ENCODE results near the gene KCTD17.

The KCTD17 gene

DNA sequence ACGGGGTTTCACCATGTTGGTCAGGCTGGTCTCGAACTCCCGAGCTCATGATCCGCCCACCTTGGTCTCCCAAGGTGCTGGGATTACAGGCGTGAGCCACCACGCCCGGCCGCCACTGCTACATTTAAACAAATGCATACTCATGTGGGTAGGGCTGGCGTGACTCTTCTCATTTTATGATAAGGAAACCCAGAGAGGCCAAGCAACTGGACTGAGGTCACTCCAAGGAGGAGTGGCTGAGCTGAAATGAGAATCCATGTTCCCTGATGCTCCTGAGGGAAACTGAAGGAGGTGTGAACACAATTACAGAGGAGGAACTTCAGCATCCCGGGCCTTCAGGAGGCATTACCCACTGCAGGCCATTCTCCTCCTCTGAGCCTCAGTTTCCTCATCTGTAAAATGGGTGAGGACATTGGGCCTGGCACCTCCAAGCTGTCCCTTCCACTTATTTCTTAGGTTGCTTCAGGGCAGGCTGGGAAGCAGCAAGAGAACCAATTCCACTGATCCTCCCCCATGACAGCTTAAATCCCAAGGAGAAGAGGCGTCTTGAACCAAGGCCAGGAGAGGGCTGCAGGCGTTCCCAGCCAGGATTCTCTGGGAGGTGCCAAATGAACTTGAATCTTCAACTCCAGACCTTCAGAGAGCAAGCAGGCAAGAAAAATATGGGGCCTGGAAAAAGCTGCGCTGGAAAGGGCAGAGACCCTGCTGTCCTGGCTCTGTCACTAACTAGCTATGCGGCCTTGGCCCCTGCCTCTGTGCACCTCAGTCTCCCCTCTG is 35.2 kb upstream of the KCTD17 start:
- H3K4me3 ChIP-seq = no peak overlapping the region
- TF ChIP-seq, protein P1, sequence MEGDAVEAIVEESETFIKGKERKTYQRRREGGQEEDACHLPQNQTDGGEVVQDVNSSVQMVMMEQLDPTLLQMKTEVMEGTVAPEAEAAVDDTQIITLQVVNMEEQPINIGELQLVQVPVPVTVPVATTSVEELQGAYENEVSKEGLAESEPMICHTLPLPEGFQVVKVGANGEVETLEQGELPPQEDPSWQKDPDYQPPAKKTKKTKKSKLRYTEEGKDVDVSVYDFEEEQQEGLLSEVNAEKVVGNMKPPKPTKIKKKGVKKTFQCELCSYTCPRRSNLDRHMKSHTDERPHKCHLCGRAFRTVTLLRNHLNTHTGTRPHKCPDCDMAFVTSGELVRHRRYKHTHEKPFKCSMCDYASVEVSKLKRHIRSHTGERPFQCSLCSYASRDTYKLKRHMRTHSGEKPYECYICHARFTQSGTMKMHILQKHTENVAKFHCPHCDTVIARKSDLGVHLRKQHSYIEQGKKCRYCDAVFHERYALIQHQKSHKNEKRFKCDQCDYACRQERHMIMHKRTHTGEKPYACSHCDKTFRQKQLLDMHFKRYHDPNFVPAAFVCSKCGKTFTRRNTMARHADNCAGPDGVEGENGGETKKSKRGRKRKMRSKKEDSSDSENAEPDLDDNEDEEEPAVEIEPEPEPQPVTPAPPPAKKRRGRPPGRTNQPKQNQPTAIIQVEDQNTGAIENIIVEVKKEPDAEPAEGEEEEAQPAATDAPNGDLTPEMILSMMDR (IDR thresholded peaks at IDR 0.05) = no peak
- no peak overlapping the region for H3K27ac ChIP-seq
- no peak for DNase-seq (ENCODE audit: low spot score)

DNA sequence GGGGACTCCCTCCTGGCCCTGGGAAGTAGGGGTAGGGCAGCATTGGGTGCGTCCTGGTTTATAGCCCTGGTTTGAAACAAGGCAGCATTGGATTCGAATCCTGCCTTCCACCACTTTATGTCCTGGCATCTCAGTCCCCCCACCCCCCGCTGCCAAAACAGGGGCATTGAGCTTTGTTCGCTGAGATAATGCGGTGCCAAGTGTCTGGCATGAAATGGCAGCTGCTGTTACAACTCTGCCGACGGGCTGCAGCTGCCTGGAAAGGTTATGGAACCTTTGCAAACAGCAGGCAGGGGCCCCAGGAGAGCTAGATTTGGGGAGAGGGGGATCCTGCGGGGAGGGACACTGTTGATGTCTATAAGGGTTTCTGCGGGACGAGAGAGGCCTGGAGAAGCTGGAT is 34.2 kb upstream of the KCTD17 start:
- TF ChIP-seq, protein P1 (IDR thresholded peaks at IDR 0.05) = no peak
- peak overlapping the region; percentile 95 for H3K4me3 ChIP-seq
- H3K27ac ChIP-seq = no peak overlapping the region
- DNase-seq (ENCODE audit: low spot score) = no peak

DNA sequence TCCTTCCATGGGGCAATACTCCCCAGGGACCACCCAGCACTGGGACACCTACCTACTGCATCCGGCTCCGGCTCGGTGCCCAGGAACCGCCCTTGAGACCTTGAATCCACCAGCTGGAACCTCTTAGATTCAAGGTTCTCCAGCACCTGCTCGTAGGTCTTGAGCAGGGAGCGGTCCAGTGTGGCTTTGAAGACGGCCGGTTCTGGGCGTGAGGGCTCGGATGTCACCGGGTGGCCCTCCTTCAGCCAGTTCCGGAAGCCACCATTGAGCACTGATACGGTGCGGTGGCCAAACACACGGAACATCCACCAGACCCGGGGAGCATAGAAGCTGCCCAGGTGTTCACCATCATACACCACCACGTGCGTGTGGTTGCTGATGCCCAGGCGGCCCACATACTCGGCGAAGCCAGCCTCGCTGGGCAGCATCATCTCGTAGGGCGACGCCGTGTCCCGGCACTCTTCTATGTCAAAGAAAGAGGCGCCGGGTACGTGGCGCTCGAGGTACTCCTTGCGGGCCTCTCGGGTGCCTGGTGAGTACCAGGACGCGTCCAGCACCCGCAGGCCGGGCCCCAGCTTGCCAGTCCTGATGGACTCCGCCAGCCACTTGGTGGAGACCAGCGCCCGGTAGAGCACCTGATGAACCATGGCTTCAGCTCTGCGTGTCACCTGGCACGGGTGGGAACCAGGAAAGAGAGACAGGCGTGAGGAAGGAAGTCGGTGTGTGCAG is 33.3 kb upstream of the KCTD17 start:
- Histone ChIP-seq H3K4me3 (peak overlapping the region; percentile 95), H3K27ac (peak overlapping the region; percentile 81 to 97)
- TF ChIP-seq, protein P1 (IDR thresholded peaks at IDR 0.05) = no peak
- no peak for DNase-seq (ENCODE audit: low spot score)

DNA sequence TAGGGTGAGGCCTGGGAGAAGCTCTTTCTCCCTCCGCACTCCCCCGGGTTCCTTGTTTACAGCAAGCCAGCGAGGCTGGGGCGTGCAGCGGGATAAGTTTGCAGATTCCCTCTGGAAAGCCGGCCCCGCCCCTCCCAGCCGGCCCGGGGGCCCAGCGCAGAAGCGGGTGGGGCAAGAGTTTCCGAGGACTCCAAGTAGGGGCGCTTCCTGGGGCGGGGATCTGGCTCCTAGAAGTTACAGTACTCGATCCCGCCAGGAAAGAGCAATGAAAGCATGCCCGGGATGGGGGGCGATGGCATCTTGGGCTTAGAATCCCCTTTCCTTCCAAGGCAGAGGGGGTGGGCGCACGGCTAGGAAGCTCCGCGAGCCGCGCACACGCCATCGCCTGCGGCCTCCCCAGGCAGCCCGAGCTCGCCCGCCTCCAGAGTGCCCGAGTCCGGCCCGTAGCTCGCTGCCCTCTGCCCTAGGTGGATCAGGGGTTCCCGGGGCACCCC is 32.7 kb upstream of the KCTD17 start:
- Histone ChIP-seq H3K4me3 (peak overlapping the region; percentile 95), H3K27ac (peak overlapping the region; percentile 81 to 97)
- DNase-seq (ENCODE audit: low spot score) = peak; percentile 83
- TF ChIP-seq, protein P1 (IDR thresholded peaks at IDR 0.05) = no peak

DNA sequence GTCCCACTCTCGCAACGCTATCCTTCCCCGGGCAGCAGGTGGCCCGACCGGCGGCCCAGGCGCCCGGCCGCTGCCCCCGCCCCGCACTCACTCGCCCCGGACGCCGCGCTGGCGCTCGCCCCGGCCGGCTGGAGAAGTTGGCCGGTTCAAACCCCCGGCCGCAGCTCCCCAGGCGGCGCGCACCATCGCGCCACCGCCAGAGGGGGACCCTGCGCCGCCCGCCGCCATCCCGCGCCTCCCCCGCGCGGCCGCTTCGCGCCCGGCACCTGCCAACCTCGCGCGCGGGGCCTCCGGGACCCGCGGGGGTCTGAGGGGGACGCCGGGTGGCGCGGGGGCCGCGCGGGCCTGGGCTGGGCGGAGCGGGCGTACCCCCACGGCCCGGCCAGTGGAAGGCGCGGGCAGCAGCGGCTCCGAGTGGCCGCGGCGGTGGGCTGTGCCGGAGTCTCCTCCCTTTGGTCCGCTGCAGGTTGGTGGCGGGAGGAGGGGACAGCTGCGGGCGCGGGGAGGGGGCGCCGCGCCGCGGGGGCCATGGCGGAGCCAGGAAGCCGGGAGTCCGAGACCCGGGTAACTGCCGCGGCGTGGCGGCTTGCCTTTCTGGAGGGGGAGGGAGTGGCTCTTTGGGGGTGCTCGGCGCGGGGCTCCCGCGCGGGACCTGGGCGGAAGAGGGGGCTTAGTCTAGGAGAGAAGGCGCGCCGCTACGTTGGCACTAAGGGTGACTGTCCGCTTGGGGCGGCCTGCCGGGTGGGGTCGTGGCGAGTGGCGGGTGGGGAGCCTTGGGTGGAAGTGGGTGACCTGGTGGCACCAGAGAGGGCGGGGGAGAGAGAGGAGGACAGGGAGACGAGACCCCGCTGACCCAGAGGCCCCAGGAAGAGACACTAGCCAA is 32.0 kb upstream of the KCTD17 start, which contains the start of the genes MPST and TST:
Gene MPST (plus strand): TSS at position 434 of the 883 bp plus-strand sequence. CDS start 95 bp downstream, at position 529.
Gene TST (minus strand): TSS at position 139 of the 883 bp plus-strand sequence. CDS start 715 bp downstream, outside the sequence.
- no peak for DNase-seq (ENCODE audit: low spot score)
- TF ChIP-seq, protein P1 (IDR thresholded peaks at IDR 0.05) = no peak
- H3K27ac ChIP-seq = peak within 1 kb of the TSS; percentile 81 to 97
- H3K4me3 ChIP-seq = peak within 1 kb of the TSS; percentile 95

DNA sequence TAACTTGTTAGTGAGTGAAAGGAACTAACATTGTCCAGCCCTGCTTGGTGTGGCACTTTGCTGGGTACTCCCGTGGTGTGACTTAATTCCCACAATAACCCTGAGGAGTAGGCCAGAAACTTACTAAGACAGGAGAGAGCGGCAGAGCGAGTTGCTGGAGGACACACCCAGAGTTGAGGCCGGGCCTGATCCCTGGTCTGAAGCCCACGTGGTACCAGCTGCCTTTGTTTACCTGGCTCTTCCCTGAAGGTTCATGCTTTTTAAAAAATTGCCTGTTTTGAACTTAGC is 31.4 kb upstream of the KCTD17 start:
- H3K27ac ChIP-seq = peak overlapping the region; percentile 81 to 97
- peak overlapping the region; percentile 95 for H3K4me3 ChIP-seq
- TF ChIP-seq, protein P1 (IDR thresholded peaks at IDR 0.05) = no peak
- no peak for DNase-seq (ENCODE audit: low spot score)

All from coronary artery (tissue), 2 donors.